ENCODE data around the gene INCA1.

Gene INCA1

GRCh38 chr17:4942760-4943508, 54.4 kb downstream of the INCA1 start:
- Mint-ChIP-seq H3K4me1 (ENCODE audit: low read depth) (peaks cover 67% of the 10 kb centered on the region), H3K4me3 (peak overlapping the region; percentile 88), H3K36me3 (ENCODE audit: low read depth) (peaks cover 77% of the 10 kb centered on the region), H3K27ac (peak overlapping the region; percentile 74), H3K9me3 (no peaks in the 10 kb centered on the region), H3K27me3 (no peaks in the 10 kb centered on the region)

- Mint-ChIP-seq H3K9me3 (no peaks in the 10 kb centered on the region), H3K36me3 (ENCODE audit: low read depth) (peaks cover 63% of the 10 kb centered on the region), H3K27ac (peak overlapping the region; percentile 92), H3K4me3 (peak overlapping the region; percentile 88), H3K27me3 (no peaks in the 10 kb centered on the region), H3K4me1 (ENCODE audit: low read depth) (peaks cover 59% of the 10 kb centered on the region)
These were observed 56.1 kb downstream of the INCA1 start for GRCh38 chr17:4941319-4941610.

DNA sequence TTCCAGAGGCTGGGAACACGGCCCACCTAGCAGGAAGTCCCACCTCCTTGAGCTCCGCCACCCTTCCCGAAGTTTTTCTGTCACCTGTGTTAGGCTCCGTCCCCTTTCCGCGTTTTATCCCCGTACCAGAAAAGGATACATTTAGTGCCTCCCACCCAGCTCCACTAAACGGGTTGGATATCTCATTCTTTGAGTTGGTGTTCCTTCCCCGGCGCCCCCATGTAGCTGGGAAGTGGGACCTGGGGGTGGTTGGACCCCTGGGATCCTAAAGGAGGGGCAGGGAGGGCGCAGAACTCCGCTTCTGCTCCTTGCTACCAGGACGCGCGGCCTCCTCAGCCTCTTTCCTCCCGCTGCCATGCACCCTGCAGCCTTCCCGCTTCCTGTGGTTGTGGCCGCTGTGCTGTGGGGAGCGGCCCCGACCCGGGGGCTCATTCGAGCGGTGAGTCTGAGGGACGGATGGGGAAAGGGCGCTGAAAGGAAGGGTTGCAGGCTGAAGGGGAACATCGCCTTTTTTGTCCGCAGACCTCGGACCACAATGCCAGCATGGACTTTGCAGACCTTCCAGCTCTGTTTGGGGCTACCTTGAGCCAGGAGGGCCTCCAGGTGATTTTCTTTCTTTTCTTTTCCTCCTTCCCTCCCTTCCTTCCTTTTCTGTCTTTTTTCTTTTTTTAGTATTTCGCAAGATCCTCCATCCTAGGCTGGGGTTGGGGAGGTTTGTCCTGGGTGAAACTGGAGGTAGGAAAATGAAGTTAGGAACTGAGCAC, 56.6 kb downstream of the INCA1 start:
- H3K27me3 Mint-ChIP-seq: no peaks in the 10 kb centered on the region
- H3K4me3 Mint-ChIP-seq: peak overlapping the region; percentile 88
- H3K36me3 Mint-ChIP-seq (ENCODE audit: low read depth): peaks cover 63% of the 10 kb centered on the region
- H3K27ac Mint-ChIP-seq: peak overlapping the region; percentile 92
- H3K4me1 Mint-ChIP-seq (ENCODE audit: low read depth): peaks cover 55% of the 10 kb centered on the region
- H3K9me3 Mint-ChIP-seq: no peaks in the 10 kb centered on the region

GRCh38 chr17:4939796-4940554, 57.3 kb downstream of the INCA1 start, which contains the start of the genes RNF167 and SLC25A11:
Gene RNF167 (plus strand): TSS chr17:4940268. CDS start chr17:4940910, 642 bp downstream.
Gene SLC25A11 (minus strand): TSS chr17:4940046. CDS start chr17:4939910, 136 bp downstream.
- peaks cover 57% of the 10 kb centered on the region for H3K36me3 Mint-ChIP-seq (ENCODE audit: low read depth)
- peak within 1 kb of the TSS; percentile 92 for H3K27ac Mint-ChIP-seq
- peaks cover 48% of the 10 kb centered on the region for H3K4me1 Mint-ChIP-seq (ENCODE audit: low read depth)

GRCh38 chr17:4939546-4939795, 57.9 kb downstream of the INCA1 start:
- Mint-ChIP-seq H3K9me3 (no peaks in the 10 kb centered on the region), H3K4me1 (ENCODE audit: low read depth) (peaks cover 45% of the 10 kb centered on the region), H3K36me3 (ENCODE audit: low read depth) (peaks cover 52% of the 10 kb centered on the region)

More at GRCh38 chr17:4939796-4940554, 57.3 kb downstream of the INCA1 start, which contains the start of the genes RNF167 and SLC25A11:
- Mint-ChIP-seq H3K27me3 (no peaks in the 10 kb centered on the region), H3K9me3 (no peaks in the 10 kb centered on the region), H3K4me3 (peak within 1 kb of the TSS; percentile 88)

GRCh38 chr17:4938688-4939545, 58.4 kb downstream of the INCA1 start:
- Mint-ChIP-seq H3K4me3 (peak overlapping the region; percentile 88), H3K9me3 (no peaks in the 10 kb centered on the region), H3K36me3 (ENCODE audit: low read depth) (peaks cover 47% of the 10 kb centered on the region), H3K27me3 (no peaks in the 10 kb centered on the region), H3K4me1 (ENCODE audit: low read depth) (peaks cover 45% of the 10 kb centered on the region), H3K27ac (peak overlapping the region; percentile 92)

More at GRCh38 chr17:4939546-4939795, 57.9 kb downstream of the INCA1 start:
- Mint-ChIP-seq H3K27me3 (no peaks in the 10 kb centered on the region), H3K27ac (peak overlapping the region; percentile 92), H3K4me3 (peak overlapping the region; percentile 88)
